GM19025 (cell line): ENCODE measurements around the gene ADCY6.

ENCODE experiments used
- ATAC-seq: cut with Tn5 transposase; IDR thresholded peaks from one replicate; pipeline ENCODE4 v1.9.1; 2021; ENCODE audit warnings: mild to moderate bottlenecking, low read depth, moderate library complexity; ENCODE audit not compliant: unreplicated experiment

ADCY6 gene

DNA sequence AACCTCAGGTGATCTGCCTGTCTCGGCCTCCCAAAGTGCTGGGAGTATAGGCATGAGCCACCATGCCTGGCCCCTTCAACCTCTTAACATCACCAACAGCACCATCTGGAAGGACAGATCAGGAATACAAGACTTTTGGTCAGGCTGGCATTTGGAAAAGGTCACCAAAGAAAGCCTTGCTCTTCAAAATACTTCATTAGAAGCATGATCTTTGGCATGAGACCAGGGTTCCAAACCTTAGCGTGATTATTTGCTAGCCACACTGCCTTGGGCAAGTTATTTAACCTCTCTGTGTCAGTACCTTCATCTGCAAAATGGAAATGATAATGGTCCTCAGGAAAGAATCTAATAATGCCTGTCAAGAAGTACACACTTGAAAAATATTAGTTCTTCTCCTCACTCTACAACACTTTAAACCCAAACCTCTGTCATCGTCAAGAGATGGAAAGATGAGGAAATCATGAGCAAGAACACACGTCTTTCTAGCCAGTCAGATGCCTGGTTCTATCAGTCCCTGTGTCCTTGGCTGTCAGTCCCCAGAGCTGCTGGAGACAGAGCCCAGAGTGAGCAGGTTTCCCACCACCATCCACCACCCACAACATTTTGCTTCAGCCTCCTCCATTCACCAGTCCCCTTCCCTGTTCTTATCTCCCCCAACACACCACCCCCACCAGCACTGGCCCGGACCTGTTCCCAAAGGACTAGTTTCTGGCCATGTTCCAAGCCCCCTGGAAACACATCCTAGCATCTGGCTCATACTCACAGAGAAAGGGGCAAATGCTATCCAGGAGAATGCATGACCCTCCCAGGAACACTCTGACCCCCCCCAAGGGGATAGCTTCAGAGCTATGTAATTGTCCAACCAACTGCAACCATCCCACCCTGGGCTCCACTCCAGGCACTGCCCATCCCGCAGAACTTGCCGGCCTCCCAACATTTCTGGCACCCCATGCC, 2.0 kb downstream of the ADCY6 start:
- ATAC-seq: no peak

DNA sequence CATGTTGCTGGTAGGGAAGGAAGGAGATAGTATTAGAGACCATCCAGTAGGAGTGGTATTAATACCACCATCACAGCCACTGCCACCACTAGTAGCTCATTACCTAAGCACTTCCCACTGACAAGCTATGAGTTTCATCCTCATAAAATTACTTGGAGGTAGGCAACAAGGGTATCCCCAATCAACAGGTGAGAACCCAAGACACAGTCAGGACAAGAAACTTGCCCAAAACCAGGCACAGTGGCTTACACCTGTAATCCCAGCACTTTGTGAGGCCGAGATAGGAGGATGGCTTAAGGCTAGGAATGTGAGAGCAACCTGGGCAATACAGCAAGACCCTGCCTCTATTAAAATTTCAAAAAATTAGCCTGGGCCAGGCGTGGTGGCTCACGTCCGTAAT, 5.5 kb downstream of the ADCY6 start:
- no peak for ATAC-seq

DNA sequence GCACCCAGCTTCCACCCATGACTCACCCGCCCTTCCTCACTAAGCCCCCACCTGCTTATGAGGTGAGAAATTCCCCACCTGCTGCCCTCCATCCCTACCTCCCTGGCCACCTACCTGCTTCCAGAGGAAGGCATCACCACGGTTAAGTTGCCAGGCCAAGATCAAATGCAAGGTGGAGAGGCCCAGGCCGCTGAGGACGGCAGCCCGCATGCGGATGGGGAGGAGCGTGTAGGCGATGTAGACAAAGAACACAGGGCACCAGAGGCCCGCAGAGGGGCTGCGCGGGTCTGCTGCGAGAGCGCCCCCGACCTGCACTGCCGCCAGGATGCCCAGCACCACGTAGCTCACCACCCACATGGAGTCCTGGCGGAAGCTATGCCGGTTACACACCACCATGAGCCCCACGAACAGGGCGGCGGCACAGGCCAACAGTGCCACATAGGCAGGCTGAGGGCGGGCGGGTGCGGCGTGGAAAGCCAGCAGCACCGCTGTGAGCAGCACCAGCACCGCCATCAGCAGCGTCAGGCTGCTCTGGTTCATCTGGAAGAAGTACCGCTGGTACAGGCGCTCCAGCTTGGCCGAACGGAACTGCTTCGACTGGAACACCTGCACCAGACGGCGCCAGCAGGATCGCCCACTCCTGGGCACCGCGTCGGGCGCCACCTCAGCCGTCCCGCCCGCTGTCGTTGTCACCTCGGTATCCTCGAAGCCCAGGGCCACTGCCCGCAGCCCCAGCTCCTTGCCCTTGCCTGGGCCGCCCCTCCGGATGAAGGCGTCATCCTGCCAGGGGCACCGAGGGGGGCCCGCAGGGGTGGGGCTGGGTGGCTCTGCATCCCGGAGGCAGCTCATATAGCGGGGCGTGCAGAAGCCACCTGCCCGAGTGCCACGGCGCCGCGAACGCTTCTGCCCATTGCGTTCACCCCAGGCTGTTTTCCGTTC, 6.2 kb downstream of the ADCY6 start:
- no peak for ATAC-seq

DNA sequence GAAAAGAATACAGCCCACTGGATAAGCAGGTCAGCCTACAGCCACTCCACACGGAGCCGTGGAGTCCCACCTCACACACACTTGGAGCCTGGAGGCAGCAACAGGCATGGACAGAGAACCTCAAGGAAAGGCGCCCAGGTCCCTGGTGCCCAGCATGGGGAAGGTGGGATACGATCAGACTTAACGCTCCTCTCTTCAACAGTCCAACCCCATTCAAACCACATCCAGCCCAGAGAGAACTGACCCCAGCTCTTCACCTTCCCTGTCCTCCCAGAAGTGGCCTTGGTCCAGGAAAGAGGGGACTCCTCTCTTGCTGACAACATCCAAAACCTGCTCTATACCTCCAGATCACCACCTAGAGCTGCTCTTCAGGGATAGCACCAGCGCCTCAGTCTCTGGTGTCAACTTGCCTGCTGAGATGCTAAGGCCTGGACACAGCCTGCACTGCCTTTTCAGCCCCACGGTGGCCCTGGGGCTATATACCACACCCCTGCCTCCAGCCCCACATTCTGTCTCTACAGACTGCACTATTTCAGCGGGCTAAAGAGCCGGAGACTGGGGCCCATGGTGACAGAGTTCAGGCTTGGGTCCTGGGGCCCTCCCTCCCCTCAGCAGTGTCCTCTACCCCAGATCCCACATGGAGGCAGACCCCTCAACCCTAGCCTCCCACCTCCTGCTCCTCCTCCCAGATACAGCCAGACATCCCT, 7.0 kb downstream of the ADCY6 start:
- no peak for ATAC-seq

DNA sequence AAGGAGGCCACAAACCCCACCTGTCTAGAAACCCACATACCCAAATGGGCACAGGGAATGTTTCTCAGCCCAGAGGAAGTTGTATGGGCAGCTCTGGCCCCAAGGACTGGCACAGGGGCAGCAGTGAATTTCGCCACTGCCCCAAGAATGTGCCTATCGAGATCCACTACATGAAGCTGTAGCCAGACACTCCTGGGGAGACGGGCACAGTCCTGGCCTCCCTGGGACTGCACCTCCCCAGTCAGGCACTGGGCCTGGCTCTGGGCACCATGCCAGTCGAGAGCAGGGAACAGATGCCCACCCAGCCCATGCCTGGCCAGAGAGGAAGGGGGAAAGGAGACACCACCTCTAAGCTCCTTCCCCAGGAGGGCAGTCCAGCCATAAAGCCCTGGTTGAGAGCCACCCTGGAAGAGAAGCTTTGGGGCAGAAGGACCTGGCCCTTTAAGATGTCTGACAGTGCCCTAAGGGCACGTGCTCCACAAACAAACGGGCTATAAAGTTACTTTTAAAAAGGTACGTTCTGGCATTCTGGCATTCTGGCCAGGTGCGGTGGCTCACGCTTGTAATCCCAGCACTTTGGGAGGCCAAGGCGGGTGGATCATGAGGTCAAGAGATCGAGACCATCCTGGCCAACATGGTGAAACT, 8.4 kb downstream of the ADCY6 start:
- ATAC-seq: no peak

DNA sequence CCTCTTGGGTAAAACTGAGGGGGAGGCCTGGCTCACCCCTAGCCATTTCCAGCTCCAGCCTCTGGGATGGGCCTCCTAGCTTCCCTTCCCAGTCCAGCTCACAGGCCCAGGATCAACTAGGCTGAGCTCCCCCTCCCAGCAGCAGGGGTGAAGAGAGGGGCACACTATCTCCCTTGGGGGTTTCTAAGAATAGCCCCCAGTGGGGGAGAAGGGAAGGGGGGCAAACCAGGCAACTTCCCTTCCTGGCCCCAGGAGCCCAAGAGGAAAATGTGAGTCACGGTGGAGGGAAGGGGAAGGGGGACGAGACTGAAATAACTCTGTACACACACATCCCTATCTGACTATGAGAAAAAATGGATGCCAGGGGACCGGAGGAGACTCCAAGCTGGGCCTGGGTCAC, 9.0 kb downstream of the ADCY6 start:
- ATAC-seq: no peak

DNA sequence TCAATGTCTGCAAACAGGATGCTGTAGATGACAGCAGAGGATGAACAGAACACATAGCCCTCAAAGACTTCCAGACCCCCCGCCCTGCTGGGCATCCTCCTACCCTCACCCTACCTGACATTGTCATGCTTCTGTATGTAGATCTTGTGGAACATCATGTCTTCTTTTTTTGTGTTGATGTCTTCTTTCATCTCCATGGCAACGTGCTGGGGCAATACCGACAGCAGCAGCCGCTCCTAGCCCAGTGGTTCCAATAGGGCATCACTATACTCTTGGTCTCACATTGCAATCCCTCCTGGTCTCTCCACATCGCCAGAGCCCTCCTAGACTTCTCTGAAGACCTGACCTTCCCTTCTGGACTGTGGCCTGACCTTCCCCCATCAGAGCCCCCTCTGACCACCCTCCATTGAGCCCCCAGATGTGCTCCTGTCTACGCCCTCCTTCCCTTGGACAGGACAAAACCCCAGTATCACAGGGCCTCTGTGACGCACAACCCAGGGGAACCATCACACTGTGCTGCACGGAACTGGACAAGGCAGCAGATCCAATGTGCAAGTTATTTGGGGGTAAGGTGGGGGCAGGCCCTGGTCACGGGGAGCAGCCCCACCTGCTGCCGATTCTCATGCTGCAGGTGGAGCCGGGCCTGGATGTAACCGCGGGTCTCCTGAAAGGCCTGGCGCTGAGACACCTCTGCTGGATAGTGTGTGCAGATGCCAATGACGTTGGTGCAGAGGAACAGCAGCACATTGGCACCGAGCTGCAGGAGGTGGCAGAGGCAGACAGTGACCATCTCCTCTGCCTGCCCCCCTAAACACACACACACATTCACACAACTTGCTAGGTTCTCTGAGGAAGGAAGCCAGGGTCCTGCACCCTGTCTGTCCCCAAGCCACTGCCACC, 11.1 kb downstream of the ADCY6 start:
- no peak for ATAC-seq

DNA sequence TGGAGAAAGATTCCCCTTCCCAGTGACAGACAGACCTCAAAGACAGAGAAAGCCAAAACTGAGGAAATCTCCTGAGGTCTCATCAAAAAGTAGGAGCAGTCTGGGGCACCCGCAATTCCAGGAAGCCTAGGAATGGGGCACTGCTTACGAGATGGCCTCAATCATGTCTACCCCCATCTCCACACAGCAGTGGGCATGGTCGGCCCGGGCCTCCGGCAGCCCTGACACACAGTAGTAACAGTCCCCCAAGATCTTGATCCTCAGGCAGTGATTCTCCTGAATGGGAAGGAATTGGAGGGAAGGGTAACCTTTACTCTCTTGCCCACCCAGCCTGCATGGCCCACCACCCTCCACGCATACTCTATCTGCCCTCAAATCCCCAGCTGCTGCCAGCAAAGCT, 11.9 kb downstream of the ADCY6 start:
- ATAC-seq: no peak

DNA sequence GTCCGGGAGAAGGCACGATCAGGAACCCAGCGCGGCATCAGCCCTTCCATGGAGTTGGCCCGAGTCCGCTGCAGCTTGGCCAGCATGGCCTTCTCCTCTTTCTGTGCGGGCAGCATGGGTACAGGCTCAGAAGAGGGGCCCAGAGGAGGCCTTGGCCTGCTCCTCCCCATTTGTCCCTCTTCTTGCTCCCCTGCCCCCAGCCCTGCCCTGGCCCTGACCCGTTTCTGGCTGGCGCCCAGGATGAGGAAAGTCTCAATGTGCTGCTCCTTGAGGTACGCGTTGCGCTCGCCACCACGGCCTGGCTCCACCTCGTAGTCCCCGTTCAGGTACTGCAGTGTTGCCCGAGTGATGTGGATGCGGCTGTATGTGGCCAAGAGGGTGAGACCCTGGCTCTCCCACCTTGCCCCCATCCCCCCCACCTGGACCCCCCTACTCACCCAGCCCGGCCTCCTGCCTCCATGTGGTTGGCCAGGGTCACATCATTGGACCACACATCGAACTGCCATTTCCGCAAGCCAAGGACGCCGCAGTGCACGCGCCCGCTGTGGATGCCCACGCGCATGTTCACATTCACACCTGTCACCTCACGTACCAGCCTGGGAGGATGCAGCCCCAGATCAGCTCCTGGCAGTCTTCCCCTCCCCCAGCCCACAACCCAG, 12.8 kb downstream of the ADCY6 start:
- ATAC-seq: no peak

DNA sequence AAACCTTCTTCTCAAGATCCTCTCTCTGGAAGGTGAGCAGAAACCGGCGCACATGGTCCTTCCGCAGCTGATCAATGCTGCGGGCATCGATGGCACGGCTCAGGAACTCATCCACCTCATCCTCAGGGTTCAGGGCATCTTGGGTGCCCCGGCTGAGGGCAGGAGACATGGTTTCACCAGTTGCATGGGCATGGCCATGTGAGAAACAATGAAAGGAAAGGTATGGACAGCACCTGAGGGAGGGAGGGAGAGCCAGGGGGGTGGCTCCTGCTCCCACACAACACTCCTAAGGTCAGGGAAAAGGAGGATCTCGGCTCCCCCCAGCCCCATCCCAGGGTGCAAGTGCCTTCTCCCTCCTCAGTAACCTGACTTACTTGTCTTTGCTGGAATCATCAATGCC, 13.6 kb downstream of the ADCY6 start:
- ATAC-seq: no peak

DNA sequence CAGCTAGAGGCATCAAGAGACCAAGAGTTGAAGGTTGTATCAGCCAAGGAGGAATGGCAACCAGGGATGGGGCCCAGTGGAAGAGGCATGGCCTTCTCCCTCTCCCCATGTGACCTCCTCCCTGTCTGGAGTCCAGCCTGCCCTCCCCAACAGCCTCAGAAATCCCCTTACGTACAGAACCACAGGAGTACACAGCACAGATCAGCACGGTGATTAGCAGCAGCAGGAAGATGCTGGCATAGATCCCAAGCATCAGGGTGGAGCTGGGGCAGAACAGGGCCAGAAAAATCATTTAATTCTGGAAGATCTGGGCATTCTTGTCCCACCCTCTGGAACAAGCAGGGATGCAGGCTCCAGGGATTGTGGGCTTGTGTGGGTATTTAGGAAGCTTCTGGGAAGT, 14.4 kb downstream of the ADCY6 start:
- ATAC-seq: no peak

DNA sequence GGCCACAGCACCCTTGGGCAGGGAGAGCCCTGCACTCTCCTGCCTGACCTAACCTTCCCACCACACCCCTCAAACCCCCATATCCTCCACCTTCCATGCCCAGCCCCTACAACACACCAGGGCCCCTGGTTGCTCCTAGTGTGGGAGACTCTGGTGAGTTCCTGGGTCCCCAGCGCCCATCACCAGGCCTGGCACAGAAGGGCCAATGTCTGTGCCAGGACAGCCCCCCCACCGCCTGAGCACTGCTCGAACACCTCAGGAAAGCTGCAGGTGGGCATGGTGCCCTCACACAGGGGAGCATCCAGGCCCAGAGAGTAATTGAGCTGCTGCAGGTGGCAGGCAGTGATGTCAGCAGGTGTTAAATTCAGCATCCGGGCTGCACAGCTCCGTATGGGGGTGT, 15.2 kb downstream of the ADCY6 start:
- ATAC-seq: no peak

DNA sequence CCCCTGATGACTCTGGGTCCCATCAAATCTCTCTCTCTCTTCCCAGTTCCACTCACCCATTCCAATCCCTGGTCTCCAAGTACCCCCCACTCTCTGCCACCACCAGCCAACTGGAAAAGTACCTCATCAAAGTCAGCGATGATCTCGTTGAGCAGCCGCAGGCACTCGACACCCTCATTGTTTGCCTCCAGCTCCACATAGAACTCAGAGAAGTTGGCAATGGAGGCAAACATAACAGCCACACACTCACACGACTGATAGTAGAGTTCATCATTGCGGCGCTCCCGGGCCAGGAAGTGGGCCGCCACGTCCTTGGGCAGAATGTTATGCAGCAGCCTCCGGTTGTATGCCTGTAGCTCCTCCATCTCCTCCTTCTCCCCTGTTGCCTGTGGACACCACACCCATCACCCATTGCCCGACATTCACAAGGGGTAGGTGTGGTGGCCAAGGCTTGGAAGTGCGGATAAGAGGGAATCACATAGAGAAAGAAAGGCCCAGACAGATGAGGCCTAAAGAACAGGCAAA, 17.2 kb downstream of the ADCY6 start:
- ATAC-seq: no peak

DNA sequence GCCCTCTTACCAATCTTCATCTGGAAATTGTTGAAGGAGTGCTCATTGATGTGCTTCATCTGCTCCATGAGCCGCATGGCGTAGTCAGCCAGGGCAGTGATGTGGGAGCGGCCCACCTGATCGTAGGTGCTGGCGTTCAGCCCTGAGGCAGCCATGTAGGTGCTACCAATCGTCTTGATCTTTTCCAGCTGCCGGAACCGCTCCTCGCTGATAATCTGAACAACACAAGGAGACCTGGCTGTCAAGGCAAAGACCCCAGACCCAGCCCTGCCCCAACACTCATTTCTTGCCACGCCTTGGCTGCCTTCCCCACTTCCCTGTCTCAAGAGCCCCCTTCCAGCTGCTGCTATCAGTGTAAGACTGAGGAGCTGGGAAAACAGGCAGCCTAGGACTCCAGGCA, 18.1 kb downstream of the ADCY6 start:
- ATAC-seq: no peak

DNA sequence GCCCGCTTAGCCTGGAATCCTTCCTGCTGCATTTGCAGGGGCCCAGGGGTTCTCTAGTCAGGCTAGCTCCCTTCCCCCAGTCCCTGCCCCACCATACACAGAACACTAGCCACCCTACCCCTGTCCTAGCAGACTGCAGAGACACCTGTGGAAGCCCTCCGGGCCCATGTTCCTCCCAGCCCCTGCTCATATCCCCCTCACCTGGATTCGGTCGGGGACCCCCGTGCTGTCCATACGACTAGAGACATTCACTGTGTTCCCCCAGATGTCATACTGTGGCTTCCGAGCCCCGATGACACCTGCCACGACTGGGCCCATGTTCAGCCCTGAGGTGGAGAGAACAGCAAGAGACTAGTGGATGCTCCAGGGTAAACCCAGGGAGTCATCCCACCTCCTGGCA, 20.2 kb downstream of the ADCY6 start:
- ATAC-seq: no peak

DNA sequence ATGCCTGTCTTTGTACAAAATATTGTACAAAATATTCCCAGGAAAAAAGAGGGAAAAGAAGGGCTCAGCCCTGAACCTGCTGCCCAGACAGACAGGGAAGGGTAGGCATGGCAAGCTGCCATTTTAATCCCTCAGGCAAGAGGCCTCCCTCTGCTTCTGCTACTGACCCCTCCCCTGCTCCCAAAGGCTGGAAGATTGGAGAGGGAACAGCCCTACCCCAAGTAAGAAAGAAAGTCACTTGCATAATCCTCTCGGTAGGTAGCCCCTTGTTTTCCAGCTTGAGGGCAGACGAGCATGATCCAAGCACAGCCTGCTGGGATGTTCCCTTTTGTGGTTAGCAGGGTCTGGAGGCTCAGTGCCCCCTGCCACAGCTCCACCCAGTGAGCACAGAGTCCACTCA, 20.7 kb downstream of the ADCY6 start:
- ATAC-seq: no peak

DNA sequence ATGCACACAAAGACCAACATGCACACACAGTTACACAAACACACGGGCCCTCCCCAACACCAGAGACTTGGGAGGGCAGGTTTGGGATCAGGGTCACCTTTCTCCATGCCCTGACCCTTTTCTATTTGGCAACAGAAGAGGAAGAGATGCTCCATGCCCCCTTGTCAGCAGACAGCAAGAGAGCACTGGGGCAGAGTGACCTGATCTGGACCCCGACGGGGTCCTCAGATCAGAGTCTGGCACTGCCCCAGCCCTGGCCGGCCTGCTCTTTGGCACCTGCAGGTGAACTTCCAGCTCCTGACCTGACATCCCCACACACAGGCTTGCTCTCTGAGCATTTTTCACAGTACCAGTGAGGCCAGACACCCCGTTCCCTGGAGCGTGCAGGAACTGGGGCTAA, 21.4 kb downstream of the ADCY6 start:
- ATAC-seq: no peak

DNA sequence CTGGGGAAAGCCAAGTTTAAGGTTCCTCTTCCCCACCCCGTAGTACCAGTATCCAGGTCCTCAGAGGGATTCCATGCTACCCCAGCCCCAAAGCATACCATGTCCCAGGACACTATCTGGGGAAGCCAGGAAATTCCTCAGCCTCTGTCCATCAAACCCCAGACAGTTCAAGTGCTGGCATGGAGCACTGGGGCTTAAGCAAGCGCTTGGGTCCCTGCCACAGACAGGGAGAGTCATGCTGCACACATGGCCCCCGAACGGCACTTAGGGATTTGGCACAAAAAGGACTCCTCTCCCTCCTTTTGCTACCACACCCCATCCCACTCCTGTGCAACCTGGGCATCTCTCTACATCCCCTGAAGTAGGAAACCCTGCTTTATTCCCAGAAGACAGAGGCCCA, 21.8 kb downstream of the ADCY6 start:
- ATAC-seq: no peak

DNA sequence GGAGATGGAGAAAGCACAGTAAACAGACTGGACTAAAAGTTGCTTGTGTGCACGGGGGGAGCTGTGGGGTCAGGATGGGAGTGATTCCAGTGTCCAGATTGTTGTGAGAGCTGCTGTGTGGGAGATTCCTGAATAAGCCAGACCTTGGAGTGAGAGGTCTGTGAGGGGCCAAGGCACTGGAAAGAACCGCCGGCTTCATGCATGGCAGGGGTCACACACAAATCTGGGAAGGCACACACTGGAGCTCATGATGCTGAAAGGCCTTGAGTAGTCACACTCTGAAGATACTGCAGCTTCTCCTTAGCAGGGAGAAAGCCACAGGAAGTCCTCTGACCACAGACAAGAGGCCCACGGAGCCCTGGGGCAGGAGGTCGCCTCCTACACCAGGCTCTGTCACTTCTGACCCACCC, 23.1 kb downstream of the ADCY6 start:
- ATAC-seq: no peak
